ENCODE results near the gene GNG7. TPM values are rescaled to one million over a fixed set of nuclear protein-coding genes. Genes with fewer than 3 reads are reported as not detected.
"Not testable (repeated sequence)": the region's sequence is repeated elsewhere in the genome, so short reads cannot be mapped to it uniquely, and the experiment has no call there.

Gene GNG7
- polyA plus RNA-seq, 1 donor, result 2.4 TPM

DNA sequence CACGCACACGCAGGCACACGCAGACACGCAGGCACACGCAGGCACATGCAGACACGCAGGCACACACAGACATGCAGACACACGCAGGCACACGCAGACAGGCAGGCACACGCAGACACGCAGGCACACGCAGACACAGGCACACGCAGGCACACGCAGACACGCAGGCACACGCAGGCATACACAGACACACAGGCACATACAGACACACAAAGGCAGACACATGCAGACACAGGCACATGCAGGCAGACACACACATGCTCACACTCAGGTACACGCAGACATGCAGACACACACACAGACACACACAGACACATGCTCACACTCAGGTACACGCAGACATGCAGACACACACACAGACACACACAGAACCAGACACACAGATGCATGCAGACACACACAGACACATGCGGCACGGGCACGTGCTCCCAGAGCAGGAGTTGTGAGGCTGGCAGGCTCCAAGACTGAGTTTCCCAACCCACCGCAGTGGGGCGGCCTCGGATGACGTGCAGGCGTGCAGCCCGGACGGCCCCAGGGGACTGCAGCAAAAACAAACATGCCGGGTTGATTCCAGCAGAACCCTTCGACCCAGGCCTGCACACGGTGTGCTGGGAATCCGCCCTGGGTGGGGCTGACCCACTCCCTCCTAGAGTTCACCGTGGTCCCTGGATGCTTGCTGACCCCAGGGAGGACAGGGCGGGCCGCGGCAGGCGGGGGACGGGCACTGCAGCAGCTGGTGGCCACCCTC is 126.6 kb downstream of the GNG7 start:
- DNase-seq (ENCODE audit: low read depth), result no peak

DNA sequence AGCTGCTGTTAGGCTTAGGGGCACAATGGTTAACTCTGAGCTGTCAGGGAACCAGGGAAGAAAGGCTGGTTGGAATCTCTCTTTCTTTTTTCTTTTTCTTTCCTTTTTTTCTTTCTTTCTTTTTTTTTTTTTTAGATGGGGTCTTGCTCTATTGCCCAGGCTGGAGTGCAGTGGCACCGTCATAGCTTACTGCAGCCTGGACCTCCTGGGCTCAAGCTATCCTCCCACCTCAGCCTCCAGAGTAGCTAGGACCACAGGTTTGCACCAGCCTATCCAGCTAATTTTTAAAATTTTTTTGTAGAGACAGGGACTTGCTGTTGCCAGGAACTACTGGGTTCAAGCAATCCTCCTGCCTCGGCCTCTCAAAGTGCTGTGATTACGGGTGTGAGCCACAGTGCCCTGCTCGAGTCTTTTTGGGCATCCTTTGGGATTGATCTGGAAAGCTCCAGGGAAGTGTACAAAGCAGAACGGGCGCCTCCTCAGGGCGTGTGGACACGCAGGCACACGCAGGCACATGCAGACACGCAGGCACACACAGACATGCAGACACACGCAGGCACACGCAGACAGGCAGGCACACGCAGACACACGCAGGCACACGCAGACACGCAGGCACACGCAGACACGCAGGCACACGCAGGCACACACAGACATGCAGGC is 127.4 kb downstream of the GNG7 start:
- DNase-seq (ENCODE audit: low read depth), result no peak

DNA sequence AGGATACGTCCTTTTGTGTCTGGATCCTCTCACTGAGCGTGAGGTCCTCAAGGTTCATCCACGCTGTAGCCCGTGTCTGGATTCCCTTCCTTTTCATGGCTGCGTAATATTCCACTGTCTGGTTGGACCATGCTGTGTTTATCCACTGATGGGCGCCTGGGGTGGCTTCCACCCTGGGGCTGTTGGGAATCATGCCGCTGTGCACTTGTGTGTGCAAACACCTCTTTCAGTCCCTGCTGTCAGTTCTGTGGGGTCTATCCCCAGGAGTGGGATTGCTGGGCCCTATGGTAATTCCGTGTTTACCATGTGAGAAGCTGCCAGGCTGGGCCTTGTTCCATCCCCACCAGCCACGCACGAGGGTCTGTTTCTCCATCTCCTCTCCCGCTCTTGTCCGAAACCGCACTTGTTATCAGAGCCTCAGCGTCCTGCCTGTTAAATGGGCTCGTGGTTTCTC is 128.0 kb downstream of the GNG7 start:
- no peak for DNase-seq (ENCODE audit: low read depth)

GRCh38 chr19:2573916-2574315 is 128.6 kb downstream of the GNG7 start:
- DNase-seq (ENCODE audit: low read depth), result no peak

DNA sequence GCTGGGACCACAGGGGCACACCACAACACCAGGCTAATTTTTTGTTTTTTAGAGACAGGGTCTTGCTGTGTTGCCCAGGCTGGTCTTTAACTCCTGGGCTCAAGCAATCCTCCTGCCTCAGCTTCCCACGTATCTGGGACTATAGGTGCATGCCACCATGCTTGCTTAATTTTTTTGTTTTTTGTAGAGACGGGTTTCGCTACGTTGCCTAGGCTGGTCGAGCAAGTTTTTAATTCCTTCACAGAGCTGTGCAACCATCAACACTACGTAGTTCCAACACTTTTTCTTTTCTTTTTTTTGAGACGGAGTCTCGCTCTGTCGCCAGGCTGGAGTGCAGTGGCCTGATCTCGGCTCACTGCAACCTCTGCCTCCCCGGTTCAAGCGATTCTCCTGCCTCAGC is 130.3 kb downstream of the GNG7 start:
- DNase-seq (ENCODE audit: low read depth), result not testable (repeated sequence)

DNA sequence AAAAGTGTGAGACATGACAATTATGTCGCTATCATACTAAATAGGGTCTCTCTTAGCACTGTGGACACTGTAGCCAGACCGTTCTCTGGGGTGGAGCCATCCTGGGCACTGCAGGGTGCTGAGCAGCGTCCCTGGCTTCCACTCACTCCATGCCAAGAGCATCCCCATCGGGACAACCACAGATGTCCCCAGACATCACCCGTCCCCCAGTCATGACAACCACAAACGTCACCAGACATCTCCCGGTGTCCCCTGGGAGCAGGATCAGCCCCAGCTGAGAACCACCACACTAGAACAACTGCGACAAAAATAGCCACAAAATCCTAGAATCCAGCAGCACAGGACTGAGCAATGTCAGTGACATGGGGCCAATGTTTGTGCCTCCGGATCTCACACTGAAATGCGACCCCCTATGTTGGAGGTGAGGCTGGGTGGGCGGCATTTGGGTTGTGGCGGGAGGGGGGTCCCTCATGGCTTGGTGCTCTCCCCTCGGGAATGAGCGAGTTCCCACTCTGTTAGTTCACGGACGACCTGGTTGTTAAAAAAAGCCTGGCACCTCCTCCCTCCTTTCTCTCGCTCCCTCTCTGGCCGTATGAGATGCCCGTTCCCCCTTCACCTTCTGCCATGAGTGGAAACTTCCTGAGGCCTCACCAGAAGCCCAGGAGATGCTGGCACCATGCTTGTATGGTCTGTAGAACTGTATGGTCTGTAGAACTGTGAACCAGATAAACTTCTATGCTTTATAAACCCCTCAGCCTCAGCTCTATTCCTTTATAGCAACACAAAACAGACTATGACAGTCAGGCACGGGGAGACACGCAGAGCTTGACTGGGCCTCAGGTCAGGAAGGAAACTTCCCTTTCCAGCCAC is 132.7 kb downstream of the GNG7 start:
- DNase-seq (ENCODE audit: low read depth), result no peak

DNA sequence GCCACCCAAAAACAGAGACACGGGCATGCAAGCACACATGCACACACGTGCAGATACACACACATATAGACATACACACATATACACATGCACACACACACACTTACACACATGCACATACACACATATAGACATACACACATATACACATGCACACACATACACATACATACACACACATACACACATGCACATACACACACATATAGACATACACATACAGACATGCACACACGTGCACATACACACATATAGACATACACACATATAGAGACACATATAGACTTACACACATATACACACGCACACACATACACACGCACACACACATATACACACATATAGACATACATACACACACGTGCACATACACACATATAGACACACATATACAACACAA is 134.5 kb downstream of the GNG7 start:
- DNase-seq (ENCODE audit: low read depth), result no peak

- no peak for DNase-seq (ENCODE audit: low read depth)
Measured at GRCh38 chr19:2567580-2567979, 134.9 kb downstream of the GNG7 start.

- DNase-seq (ENCODE audit: low read depth), result not testable (repeated sequence)
Measured at GRCh38 chr19:2563546-2563945, 138.9 kb downstream of the GNG7 start.

DNA sequence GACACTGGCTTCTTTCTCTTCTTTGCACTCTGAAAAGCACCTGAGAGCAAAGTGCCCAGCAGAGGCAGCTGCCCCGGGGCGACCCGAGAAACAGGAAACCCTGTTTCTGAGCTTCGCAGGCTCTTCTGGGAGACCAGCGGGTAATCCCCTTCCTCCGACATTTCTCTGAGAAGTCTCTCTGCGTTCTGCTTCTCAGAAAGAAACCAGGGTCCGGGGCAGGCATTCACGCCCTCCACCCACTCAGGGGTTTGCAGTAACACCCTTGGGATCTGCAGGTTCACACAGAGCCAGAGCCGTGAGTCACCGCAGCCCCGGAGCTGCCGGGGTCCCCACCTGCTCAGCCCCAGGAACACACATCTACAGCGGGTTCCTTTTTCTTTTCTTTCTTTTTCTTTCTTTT is 140.6 kb downstream of the GNG7 start:
- DNase-seq (ENCODE audit: low read depth), result no peak

- no peak for DNase-seq (ENCODE audit: low read depth)
Measured at GRCh38 chr19:2561221-2561620, 141.3 kb downstream of the GNG7 start.

- DNase-seq (ENCODE audit: low read depth), result no peak
Measured at GRCh38 chr19:2560369-2560768, 142.1 kb downstream of the GNG7 start.

GRCh38 chr19:2558543-2558942 is 144.0 kb downstream of the GNG7 start:
- no peak for DNase-seq (ENCODE audit: low read depth)

DNA sequence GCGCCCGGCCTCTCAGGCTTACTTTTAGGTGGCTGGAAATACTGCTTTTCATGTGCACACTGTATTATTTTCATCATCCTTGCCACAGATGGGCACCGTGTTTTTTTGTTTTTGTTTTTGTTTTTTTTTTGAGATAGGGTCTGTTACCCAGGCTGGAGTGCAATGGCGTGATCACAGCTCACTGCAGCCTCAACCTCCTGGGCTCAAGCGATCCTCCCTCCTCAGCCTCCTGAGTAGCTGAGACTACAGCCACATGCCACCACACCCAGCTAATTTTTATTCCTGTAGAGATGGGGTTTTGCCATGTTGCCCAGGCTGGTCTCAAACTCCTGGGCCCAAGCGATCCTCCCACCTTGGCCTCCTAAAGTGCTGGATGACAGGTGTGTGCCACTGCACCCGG is 144.4 kb downstream of the GNG7 start:
- DNase-seq (ENCODE audit: low read depth), result not testable (repeated sequence)

DNA sequence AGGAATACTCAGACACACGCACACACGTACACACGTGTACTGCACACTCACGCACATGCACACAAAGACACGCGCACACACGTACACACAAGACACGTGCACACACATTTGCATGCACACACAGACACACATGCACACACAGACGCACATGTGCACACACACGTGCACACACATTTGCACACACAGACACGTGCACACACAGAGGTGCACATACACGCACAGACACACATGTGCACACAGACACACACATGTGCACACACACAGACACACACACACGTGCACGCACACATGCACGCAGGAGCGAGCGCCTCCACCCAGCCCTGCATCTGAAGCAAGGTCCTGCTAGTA is 145.4 kb downstream of the GNG7 start:
- DNase-seq (ENCODE audit: low read depth), result no peak

DNA sequence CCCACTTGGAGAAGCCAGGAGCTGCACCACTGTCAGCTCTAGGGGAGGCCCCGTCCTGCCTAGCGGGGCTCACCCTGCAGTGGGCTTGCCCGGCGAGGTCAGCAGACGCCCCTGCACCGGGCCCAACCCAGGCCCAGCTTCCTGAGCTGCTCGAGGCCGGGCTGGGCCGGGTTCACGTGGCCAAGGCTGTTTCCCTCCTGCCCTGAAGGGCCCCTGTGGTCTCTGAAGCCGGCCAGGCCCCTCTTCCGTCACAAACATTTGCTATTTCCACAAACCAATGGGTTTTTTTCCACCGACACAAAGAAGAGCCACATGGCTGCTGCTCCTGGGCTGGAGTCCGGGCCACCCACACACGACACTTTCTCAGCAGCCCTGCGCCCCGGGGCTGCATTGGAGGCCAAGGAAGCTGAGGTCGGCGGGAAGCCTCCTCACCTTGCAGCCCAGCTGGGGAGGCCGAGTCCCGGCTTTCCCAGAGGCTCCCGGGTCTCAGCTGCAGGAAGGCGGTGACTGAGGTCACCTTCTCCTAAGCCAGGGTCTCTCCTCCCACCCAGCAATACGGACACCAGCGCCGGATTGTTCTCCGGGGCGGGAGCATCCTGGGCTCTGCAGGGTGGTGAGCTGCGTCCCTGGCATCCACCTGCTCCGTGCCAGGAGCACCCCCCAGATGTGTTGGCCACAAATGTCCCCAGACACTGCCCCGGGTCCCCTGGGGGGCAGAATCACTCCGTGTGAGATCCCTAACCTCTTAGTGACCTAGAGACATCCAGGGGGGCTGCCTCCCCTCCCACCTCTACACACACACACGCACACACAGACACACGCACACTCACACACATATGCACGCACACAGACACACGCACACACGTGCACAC is 146.0 kb downstream of the GNG7 start:
- no peak for DNase-seq (ENCODE audit: low read depth)

DNA sequence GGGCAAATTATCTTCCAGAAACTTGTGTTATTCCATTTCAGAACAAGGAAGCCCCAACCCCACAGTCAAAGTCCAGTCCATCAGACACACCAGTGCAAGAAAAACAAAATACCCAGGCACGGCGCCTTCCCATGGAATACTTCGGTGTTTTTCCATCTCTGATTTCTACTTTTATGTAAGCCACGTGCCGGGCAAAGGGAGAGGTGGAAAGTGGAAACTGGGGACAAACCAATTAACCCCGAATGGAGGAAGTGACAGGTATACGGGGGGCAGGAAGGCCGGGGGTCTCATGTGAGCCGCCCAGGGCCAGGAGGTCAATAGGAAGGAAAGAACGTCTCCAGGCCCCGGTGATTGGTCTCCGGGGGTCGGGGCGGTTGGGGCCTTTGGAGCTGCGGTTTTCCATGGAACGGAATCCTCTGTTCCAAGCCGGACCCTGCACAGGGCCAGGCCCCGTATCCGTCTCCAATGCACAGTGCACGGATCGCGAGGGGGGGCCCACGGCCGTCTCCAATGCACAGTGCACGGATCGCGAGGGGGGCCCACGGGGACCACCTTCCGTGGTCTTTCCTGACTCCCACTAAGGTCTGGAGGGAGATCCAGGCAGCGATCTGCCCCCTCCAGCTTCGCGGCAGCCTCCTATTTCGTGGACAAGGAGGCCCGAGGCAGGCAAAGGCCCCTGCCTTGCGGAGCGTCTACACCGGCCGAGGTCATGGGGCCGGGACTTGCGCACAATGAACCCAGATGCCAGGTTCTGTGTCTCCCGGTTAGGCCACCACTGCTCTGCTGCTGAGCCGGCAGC is 146.9 kb downstream of the GNG7 start:
- no peak for DNase-seq (ENCODE audit: low read depth)

- DNase-seq (ENCODE audit: low read depth), result no peak
Measured at GRCh38 chr19:2554856-2555255, 147.6 kb downstream of the GNG7 start.

DNA sequence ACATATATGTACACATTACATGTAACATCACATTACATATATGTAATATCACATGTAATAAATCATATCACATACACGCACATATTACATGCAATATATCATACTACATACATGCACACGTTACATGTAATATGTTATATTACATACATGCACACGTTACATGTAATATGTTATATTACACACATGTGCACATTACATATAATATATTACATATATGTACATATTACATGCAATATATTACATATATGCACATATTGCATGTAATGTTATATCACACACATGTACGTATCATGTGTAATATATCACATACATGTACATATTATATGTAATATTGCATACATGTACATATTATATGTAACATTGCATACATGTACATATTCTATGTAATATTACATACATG is 149.0 kb downstream of the GNG7 start:
- no peak for DNase-seq (ENCODE audit: low read depth)

- no peak for DNase-seq (ENCODE audit: low read depth)
Measured at GRCh38 chr19:2552859-2553258, 149.6 kb downstream of the GNG7 start.

DNA sequence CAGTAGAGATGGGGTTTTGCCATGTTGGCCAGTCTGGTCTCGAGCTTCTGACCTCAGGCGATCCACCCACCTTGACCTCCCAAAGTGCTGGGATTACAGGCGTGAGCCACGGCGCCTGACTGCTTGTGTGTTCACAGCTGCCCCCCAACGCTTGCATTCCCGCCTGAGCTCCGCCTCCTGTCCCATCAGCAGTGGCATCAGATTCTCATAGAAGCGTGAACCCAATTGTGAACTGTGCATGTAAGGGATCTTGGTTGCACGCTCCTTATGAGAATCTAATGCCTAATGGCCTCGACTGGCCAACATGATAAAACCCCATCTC is 150.7 kb downstream of the GNG7 start:
- DNase-seq (ENCODE audit: low read depth), result no peak
